ENCODE measurements around the gene TRIM67. TPM values are rescaled to one million over a fixed set of nuclear protein-coding genes. Genes with fewer than 3 reads are reported as not detected.

Gene TRIM67
- polyA plus RNA-seq, 2 of the 4 experiments (the other 2 are of a cell fraction), result 0.23 to 0.35 TPM

DNA sequence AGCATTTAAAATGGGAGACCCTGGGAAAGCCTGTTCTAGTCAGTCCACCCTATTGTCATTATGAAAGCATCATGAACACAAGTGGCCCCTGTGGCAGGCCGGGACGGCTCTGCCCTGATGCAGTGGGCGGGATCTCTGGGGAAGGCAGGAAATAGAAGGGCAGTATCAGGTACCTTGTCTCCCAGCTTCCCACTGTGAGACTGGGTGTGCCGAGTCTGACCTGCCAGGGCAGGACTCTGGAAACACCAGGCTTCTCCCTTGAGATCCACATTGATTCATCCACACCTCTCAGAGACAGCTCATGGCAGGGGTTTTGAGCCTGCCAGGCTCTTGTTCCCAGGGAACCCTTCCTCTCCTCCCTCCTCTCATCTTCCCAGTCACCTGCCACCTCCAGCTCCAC is 54.6 kb downstream of the TRIM67 start (continued):
- TF ChIP-seq CEBPB (IDR thresholded peaks at IDR 0.05) (no peak), FOSB (CRISPR knock-in tag; IDR thresholded peaks at IDR 0.05) (no peak)
- TF ChIP-seq, protein P1, sequence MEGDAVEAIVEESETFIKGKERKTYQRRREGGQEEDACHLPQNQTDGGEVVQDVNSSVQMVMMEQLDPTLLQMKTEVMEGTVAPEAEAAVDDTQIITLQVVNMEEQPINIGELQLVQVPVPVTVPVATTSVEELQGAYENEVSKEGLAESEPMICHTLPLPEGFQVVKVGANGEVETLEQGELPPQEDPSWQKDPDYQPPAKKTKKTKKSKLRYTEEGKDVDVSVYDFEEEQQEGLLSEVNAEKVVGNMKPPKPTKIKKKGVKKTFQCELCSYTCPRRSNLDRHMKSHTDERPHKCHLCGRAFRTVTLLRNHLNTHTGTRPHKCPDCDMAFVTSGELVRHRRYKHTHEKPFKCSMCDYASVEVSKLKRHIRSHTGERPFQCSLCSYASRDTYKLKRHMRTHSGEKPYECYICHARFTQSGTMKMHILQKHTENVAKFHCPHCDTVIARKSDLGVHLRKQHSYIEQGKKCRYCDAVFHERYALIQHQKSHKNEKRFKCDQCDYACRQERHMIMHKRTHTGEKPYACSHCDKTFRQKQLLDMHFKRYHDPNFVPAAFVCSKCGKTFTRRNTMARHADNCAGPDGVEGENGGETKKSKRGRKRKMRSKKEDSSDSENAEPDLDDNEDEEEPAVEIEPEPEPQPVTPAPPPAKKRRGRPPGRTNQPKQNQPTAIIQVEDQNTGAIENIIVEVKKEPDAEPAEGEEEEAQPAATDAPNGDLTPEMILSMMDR (IDR thresholded peaks at IDR 0.05), result no peak
- TF ChIP-seq, protein P2, sequence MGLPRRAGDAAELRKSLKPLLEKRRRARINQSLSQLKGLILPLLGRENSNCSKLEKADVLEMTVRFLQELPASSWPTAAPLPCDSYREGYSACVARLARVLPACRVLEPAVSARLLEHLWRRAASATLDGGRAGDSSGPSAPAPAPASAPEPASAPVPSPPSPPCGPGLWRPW (IDR thresholded peaks at IDR 0.05), result no peak

DNA sequence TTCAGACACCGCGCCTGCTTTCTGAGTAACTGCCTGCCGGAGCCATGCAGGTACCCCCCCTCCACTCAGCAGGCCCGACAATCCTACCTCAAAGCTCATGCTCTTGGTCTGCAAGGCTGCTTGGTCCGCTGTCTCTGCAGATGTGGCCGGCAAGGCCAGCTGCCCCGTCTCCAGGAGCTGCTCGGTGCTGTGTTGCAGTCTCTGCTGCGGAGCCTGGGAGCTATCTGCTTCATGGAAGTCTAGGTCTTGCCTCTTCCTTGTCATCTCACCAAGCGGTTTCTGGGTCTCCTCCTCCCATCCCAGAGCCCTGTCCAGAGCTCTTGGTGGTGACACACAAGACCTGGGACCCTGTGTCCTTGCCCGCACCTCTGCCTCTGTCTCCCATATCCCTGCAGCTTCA is 55.2 kb downstream of the TRIM67 start:
- 77% methylated on average over 10 of the region's 11 CpGs for WGBS (ENCODE audit: missing lambda C conversion rate)
- CTCF ChIA-PET, result interaction anchor here (0.9 to 2.0 kb wide), 4 partner anchors 10 to 419 kb away, joined by 4 to 7 read pairs (median 5); no protein-coding TSS in a partner anchor
- POLR2A ChIA-PET, result no interaction called here
- H3K4me2 ChIP-seq, result no peak overlapping the region
- no peaks in the 10 kb centered on the region for H3K9me3 ChIP-seq
- TF ChIP-seq SMC3 (IDR thresholded peaks at IDR 0.05), result no peak
- no peak for TF ChIP-seq NFE2L2 (conservative IDR thresholded peaks at IDR 0.05; ENCODE audit: low read length)
- no peak for TF ChIP-seq CHD4 (IDR thresholded peaks at IDR 0.05; ENCODE audit: borderline replicate concordance)
- no peak for TF ChIP-seq TP53 (CRISPR knock-in tag; IDR thresholded peaks at IDR 0.05)
- TF ChIP-seq, protein P1 (IDR thresholded peaks at IDR 0.05), result no peak
- TF ChIP-seq, protein P2 (IDR thresholded peaks at IDR 0.05), result no peak
- TF ChIP-seq HEYL (CRISPR knock-in tag; IDR thresholded peaks at IDR 0.05), result no peak
- no peaks in the 10 kb centered on the region for H3K4me1 ChIP-seq
- ATAC-seq (no peak), DNase-seq (ENCODE audit: low read depth in 1 of 2, low spot score in 1 of 2) (no peak), FAIRE-seq (no peak)
- H3K27ac ChIP-seq, result no peak overlapping the region
- H3K4me3 ChIP-seq, result no peak overlapping the region

DNA sequence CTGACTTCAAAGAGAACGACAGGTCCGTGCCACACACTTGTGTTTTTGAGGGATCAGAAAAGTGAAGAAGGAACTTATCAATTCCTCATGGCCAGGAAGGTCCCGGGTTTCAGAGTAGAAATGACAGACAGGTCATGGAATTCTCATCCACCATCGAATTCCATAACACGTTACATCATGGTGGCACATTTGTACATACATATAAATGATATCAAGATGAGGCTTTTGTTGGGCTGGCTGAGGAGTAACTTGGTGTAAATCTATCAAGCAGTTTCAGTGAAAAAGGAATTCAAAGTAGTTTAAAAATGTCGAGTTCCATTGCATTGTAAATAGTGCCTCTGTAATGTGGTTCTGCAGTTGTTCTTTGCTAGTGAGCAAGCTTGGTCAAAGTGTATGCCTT is 56.2 kb downstream of the TRIM67 start:
- H3K4me2 ChIP-seq, result no peak overlapping the region
- TF ChIP-seq, protein P3, sequence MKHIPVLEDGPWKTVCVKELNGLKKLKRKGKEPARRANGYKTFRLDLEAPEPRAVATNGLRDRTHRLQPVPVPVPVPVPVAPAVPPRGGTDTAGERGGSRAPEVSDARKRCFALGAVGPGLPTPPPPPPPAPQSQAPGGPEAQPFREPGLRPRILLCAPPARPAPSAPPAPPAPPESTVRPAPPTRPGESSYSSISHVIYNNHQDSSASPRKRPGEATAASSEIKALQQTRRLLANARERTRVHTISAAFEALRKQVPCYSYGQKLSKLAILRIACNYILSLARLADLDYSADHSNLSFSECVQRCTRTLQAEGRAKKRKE (CRISPR knock-in tag; IDR thresholded peaks at IDR 0.05; ENCODE audit: low read depth), result no peak
- TF ChIP-seq, protein P1 (IDR thresholded peaks at IDR 0.05), result no peak
- no peak for TF ChIP-seq CHD4 (IDR thresholded peaks at IDR 0.05; ENCODE audit: borderline replicate concordance)
- TF ChIP-seq, protein P4, sequence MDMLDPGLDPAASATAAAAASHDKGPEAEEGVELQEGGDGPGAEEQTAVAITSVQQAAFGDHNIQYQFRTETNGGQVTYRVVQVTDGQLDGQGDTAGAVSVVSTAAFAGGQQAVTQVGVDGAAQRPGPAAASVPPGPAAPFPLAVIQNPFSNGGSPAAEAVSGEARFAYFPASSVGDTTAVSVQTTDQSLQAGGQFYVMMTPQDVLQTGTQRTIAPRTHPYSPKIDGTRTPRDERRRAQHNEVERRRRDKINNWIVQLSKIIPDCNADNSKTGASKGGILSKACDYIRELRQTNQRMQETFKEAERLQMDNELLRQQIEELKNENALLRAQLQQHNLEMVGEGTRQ (IDR thresholded peaks at IDR 0.05), result no peak
- FAIRE-seq (no peak), DNase-seq (ENCODE audit: low read depth in 1 of 2, low spot score in 1 of 2) (no peak), ATAC-seq (no peak)
- H3K4me1 ChIP-seq, result no peaks in the 10 kb centered on the region
- no peak overlapping the region for H3K4me3 ChIP-seq
- POLR2A ChIA-PET, result no interaction called here
- H3K9me3 ChIP-seq, result no peaks in the 10 kb centered on the region
- CTCF ChIA-PET, result interaction anchor here (1.0 to 2.0 kb wide), 2 partner anchors 9 to 11 kb away, joined by 4 to 7 read pairs; no protein-coding TSS in a partner anchor
- 56% methylated on average over 6 of the region's 6 CpGs for WGBS (ENCODE audit: missing lambda C conversion rate)
- no peak overlapping the region for H3K27ac ChIP-seq

Data from A549 (cell line).